Panc1 (cell line): Measurements from ENCODE around the gene PKP3.

Experiments
- CTCF ChIP-seq: fragments of 450-650 bp; IDR thresholded peaks from 2 replicates; pipeline ENCODE4 v1.5.1; 2017; ENCODE audit warnings: mild to moderate bottlenecking
- REST ChIP-seq, 2 experiments: IDR thresholded peaks; 2 replicates each; pipeline ENCODE4 v1.6.1; 2011 to 2012; ENCODE audit warnings: low read depth in 2 of 2, control low read depth in 1 of 2, low read length in 1 of 2, mild to moderate bottlenecking in 1 of 2, moderate library complexity in 1 of 2; ENCODE audit not compliant: insufficient read depth in 1 of 2

GRCh38 chr11:380095-380480 lies 13.9 kb upstream of the PKP3 start:
- no peak for TF ChIP-seq CTCF
- no peak for TF ChIP-seq REST (IDR thresholded peaks at IDR 0.05; ENCODE audit: insufficient read depth in 1 of 2, low read depth in 2 of 2, low read length in 1 of 2)
